Body of pancreas (tissue), 4 donors: ENCODE data around the gene TEX2.

ENCODE experiments used
- POLR2A ChIP-seq, 3 donors: fragments of 450-650 bp; IDR thresholded peaks; one replicate each; pipeline ENCODE4 v1.6.1; 2016; ENCODE audit warnings: antibody characterized with exemption in 3 of 3, mild to moderate bottlenecking in 2 of 3
- TF ChIP-seq, protein P1 (sequence below), 7 experiments: fragments of 450-650 bp in 4 of 7; fragments of 200-600 bp in 3 of 7; sonication (generic) in 3 of 7; IDR thresholded peaks; one replicate each; pipeline ENCODE4 v1.5.1; 2016 to 2019; ENCODE audit warnings: antibody characterized with exemption in 7 of 7

- TF ChIP-seq, protein P1, sequence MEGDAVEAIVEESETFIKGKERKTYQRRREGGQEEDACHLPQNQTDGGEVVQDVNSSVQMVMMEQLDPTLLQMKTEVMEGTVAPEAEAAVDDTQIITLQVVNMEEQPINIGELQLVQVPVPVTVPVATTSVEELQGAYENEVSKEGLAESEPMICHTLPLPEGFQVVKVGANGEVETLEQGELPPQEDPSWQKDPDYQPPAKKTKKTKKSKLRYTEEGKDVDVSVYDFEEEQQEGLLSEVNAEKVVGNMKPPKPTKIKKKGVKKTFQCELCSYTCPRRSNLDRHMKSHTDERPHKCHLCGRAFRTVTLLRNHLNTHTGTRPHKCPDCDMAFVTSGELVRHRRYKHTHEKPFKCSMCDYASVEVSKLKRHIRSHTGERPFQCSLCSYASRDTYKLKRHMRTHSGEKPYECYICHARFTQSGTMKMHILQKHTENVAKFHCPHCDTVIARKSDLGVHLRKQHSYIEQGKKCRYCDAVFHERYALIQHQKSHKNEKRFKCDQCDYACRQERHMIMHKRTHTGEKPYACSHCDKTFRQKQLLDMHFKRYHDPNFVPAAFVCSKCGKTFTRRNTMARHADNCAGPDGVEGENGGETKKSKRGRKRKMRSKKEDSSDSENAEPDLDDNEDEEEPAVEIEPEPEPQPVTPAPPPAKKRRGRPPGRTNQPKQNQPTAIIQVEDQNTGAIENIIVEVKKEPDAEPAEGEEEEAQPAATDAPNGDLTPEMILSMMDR (IDR thresholded peaks at IDR 0.05), result no peak
- no peak for TF ChIP-seq POLR2A (IDR thresholded peaks at IDR 0.05)
These were observed 3.6 kb downstream of the TEX2 start for GRCh38 chr17:64259426-64259825.
